Tracheal epithelial cell (primary cell): ENCODE data around the gene LPCAT3. TPM values are rescaled to one million over a fixed set of nuclear protein-coding genes. Genes with fewer than 3 reads are reported as not detected.

Source experiments
- total RNA-seq: library from RNA; depleted of rRNA; stranded (reverse); fragments of >200 nt; gene quantifications from 2 replicates; pipeline ENCODE4 v1.2.1, GENCODE V29; 2014

The LPCAT3 gene
- total RNA-seq: 5.5 and 6.2 TPM in 2 replicates

GRCh38 chr12:7018350-7019042, at the start of gene LPCAT3:
Gene LPCAT3 (minus strand): TSS chr12:7018476. CDS start chr12:7018424, 52 bp downstream.

GRCh38 chr12:7060353-7060954, 42.2 kb upstream of the LPCAT3 start, which contains the start of gene C1S:
Gene C1S (plus strand): TSS chr12:7060718. CDS start chr12:7061913, 1,195 bp downstream.

GRCh38 chr12:6950811-6951540, 67.3 kb downstream of the LPCAT3 start, which contains the start of gene PTPN6:
Gene PTPN6 (plus strand): TSS chr12:6951356. CDS start chr12:6951513, 157 bp downstream.

GRCh38 chr12:6943722-6944380, 74.4 kb downstream of the LPCAT3 start, which contains the start of the genes C12orf57 and RNU7-1:
Gene C12orf57 (plus strand): TSS chr12:6944022. CDS start chr12:6944122, 100 bp downstream.
Gene RNU7-1 (plus strand): TSS chr12:6943816.

GRCh38 chr12:6927379-6928021, 90.8 kb downstream of the LPCAT3 start, which contains the start of gene ATN1:
Gene ATN1 (plus strand): TSS chr12:6927959. CDS start chr12:6934002, 6,043 bp downstream.

Other genes starting within 250 kb of the LPCAT3 start
- gene LAG3, start 246.0 kb downstream of the LPCAT3 start, total RNA-seq: 0.24 TPM in 1 of 2 replicates, not detected in the other
- gene CD4, start 228.9 kb downstream of the LPCAT3 start, total RNA-seq: not detected in 2 replicates
- gene GPR162, start 196.7 kb downstream of the LPCAT3 start, total RNA-seq: 0.72 TPM in 1 of 2 replicates, not detected in the other
- 22.2 and 39.3 TPM in 2 replicates for gene P3H3, start 190.1 kb downstream of the LPCAT3 start, total RNA-seq
- gene GNB3, start 177.6 kb downstream of the LPCAT3 start, total RNA-seq: 0.24 TPM in 1 of 2 replicates, not detected in the other
- gene CDCA3, start 167.2 kb downstream of the LPCAT3 start, total RNA-seq: under 0.01 and 2.4 TPM in 2 replicates
- 61.2 and 83.4 TPM in 2 replicates for gene USP5, start 166.3 kb downstream of the LPCAT3 start, total RNA-seq
- gene TPI1, start 150.9 kb downstream of the LPCAT3 start, total RNA-seq: 1,092 and 1,488 TPM in 2 replicates
- gene SPSB2, start 145.2 kb downstream of the LPCAT3 start, total RNA-seq: 7.2 and 7.7 TPM in 2 replicates
- 11.3 and 11.7 TPM in 2 replicates for gene LRRC23, start 113.7 kb downstream of the LPCAT3 start, total RNA-seq
- gene ENO2, start 103.9 kb downstream of the LPCAT3 start, total RNA-seq: 6.6 and 31.1 TPM in 2 replicates
- 6.3 and 12.8 TPM in 2 replicates for gene ATN1, start 90.5 kb downstream of the LPCAT3 start, total RNA-seq
- gene RNU7-1, start 74.7 kb downstream of the LPCAT3 start, total RNA-seq: not detected in 2 replicates
- gene C12orf57, start 74.5 kb downstream of the LPCAT3 start, total RNA-seq: 86.0 and 133 TPM in 2 replicates
- gene PTPN6, start 67.1 kb downstream of the LPCAT3 start, total RNA-seq: 8.9 and 13.0 TPM in 2 replicates
- 218 and 285 TPM in 2 replicates for gene PHB2, start 47.8 kb downstream of the LPCAT3 start, total RNA-seq
- 68.8 and 101 TPM in 2 replicates for gene EMG1, start 47.6 kb downstream of the LPCAT3 start, total RNA-seq
- gene C1S, start 42.2 kb upstream of the LPCAT3 start, total RNA-seq: 1.1 and 11.6 TPM in 2 replicates
- 1.1 and 8.0 TPM in 2 replicates for gene C1R, start 74.0 kb upstream of the LPCAT3 start, total RNA-seq
- gene C1RL, start 90.7 kb upstream of the LPCAT3 start, total RNA-seq: 16.4 and 18.3 TPM in 2 replicates
- not detected in 2 replicates for gene RBP5, start 110.4 kb upstream of the LPCAT3 start, total RNA-seq
- gene CLSTN3, start 111.9 kb upstream of the LPCAT3 start, total RNA-seq: 8.7 and 17.4 TPM in 2 replicates
- gene PEX5, start 171.2 kb upstream of the LPCAT3 start, total RNA-seq: 30.7 and 31.6 TPM in 2 replicates